Measurements from ENCODE around the gene ULBP3.
"Not testable (repeated sequence)": the region's sequence is repeated elsewhere in the genome, so short reads cannot be mapped to it uniquely, and the experiment has no call there.

Gene ULBP3

DNA sequence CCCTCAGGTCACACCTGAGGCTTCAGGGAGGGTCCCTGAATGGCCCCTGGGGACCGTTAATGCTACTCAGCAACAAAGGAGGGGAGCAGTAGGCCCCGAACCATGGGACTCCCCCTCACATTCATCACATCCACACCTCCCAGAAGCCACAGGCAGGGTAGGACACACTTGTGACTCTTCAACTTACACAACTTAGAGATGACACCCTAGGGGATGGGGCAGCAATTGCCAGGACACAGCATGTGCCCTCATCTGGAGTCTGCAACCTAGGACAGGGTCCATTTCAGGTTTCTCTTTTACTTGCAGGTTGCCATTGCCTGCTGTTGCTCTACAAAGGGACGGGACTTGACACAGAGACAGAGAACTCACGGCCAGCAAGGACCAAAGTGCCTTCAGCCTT lies 770 bp downstream of the ULBP3 start:
- peaks cover 6% of the 10 kb centered on the region for H3K27me3 Mint-ChIP-seq
- no peak for DNase-seq (ENCODE audit: low spot score in 2 of 2)
- H3K36me3 Mint-ChIP-seq, result peaks cover 10% of the 10 kb centered on the region
- peak overlapping the region; percentile 91 for H3K4me3 Mint-ChIP-seq
- no peak for ATAC-seq (ENCODE audit: low read depth)
- no peaks in the 10 kb centered on the region for H3K9me3 Mint-ChIP-seq
- H3K27ac Mint-ChIP-seq, result no peak overlapping the region
- peaks cover 19% of the 10 kb centered on the region for H3K4me1 Mint-ChIP-seq

DNA sequence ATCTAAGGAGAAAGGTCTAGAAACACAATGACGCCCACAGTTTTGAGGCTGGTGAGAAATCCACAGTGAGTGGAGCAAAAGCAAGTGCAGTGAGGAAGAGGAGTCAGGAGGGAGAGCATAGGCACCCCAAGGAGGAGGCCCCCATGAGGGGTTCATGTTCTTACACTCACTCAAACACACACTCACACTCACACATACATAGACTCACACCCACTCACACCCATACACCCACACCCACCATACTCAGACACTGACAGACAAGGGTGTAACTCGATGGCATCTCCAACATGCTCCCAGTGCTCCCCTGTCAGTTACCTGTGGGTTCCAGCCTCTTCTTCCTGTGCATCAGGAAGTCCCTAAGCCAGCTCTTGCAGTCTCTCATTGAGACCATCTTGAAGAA lies 3.8 kb downstream of the ULBP3 start:
- H3K4me1 Mint-ChIP-seq, result peaks cover 13% of the 10 kb centered on the region
- no peak overlapping the region for H3K27ac Mint-ChIP-seq
- H3K36me3 Mint-ChIP-seq, result peaks cover 14% of the 10 kb centered on the region
- no peak for DNase-seq (ENCODE audit: low spot score in 2 of 2)
- no peak overlapping the region for H3K4me3 Mint-ChIP-seq
- H3K9me3 Mint-ChIP-seq, result no peaks in the 10 kb centered on the region
- ATAC-seq (ENCODE audit: low read depth), result no peak
- no peaks in the 10 kb centered on the region for H3K27me3 Mint-ChIP-seq

DNA sequence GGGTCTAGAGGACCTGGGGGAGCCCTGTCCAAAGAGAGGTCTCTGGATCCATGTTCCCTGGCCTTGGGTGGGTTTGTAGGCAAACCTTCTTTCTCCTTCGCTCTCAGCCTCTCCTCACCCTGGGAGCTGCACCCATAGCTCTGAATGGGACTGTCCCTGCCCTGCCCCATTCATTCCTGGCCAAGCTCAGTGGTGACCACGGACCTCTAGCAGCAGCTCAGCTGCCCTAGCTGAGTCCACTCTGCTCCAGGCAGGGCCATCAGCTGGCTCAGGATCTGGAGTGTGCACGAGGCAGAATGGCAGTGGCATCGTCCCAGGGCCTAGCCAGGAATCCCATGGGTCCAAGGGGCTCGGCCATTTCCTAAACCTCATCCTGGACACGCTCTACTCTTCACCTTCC lies 5.3 kb downstream of the ULBP3 start:
- H3K27ac Mint-ChIP-seq, result no peak overlapping the region
- no peak for ATAC-seq (ENCODE audit: low read depth)
- H3K36me3 Mint-ChIP-seq, result peaks cover 14% of the 10 kb centered on the region
- DNase-seq (ENCODE audit: low spot score in 2 of 2), result no peak
- H3K9me3 Mint-ChIP-seq, result no peaks in the 10 kb centered on the region
- peaks cover 11% of the 10 kb centered on the region for H3K4me1 Mint-ChIP-seq
- no peak overlapping the region for H3K4me3 Mint-ChIP-seq
- H3K27me3 Mint-ChIP-seq, result peaks cover 3% of the 10 kb centered on the region

DNA sequence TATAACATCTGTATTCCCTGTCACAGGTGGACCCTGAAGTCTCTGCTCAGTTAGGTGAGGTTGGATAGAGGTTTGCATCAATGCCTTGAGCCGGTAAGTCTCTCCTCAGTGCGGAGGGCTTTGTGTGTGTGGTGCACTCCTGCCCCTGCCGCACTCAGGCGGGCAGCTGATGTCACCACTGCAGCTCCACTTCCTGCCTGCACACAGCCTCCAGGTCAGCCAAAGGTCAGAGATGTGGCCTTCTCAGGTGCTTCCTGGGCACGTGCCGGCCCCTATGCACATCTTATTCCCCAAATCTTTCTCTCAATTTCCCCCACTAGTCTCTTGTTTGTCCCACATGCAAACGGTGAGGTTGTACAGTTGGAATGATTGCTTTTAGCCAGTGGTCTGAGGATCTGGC lies 8.9 kb downstream of the ULBP3 start:
- not testable (repeated sequence) for DNase-seq (ENCODE audit: low spot score in 2 of 2); H3K4me1 Mint-ChIP-seq; H3K9me3 Mint-ChIP-seq; H3K27ac Mint-ChIP-seq; H3K36me3 Mint-ChIP-seq; H3K4me3 Mint-ChIP-seq
- peaks cover 16% of the 10 kb centered on the region for H3K27me3 Mint-ChIP-seq
- ATAC-seq (ENCODE audit: low read depth), result peak; percentile 93

DNA sequence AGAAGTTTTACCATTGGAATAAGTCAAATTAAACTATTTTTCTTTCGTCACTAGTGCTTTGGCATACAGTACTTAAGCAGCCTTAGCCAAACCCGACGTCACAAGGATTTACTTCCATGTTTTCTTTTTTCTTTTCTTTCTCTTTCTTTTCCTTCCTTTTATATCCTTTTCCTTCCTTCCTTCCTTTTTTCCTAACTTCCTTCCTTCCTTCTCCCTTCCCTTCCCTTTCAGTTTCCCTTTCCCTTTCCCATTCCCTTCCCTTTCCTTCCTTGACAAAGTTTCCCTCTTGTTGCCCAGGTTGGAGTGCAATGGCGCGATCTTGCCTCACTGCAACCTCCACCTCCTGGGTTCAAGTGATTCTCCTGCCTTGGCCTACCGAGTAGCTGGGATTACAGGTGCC lies 9.9 kb downstream of the ULBP3 start:
- H3K36me3 Mint-ChIP-seq, result peaks cover 5% of the 10 kb centered on the region
- ATAC-seq (ENCODE audit: low read depth) (no peak), DNase-seq (ENCODE audit: low spot score in 2 of 2) (no peak)
- H3K27me3 Mint-ChIP-seq, result peaks cover 21% of the 10 kb centered on the region
- H3K9me3 Mint-ChIP-seq, result peaks cover 3% of the 10 kb centered on the region
- H3K27ac Mint-ChIP-seq, result no peak overlapping the region
- peaks cover 9% of the 10 kb centered on the region for H3K4me1 Mint-ChIP-seq
- no peak overlapping the region for H3K4me3 Mint-ChIP-seq

DNA sequence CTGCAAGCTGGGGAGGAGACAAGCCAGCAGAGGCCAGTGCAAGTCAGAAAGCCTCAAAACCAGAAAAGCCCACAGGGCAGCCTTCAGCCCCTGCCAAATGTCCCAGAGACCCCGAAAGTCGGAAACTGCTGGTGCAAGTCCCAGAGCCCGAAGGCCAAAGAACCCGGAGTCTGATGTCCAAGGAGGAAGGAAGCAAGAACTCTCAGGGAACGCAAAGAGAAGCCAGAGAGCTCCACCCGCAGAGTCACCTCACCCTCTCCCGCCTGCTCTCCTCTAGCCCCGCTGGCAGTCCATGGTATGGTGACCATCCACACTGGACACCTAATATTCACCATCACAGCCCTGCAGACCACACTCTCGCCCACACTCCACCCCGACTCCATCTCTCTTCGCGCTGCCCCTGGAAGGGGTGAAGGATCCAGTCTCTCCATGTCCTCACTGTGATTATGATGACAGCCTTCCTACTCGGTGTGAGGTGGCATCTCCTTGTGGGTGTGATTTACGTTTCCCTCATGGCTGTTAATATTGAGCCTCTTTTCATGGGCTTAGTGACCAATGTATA lies 10.6 kb downstream of the ULBP3 start:
- ATAC-seq (ENCODE audit: low read depth), result no peak
- peaks cover 3% of the 10 kb centered on the region for H3K9me3 Mint-ChIP-seq
- DNase-seq (ENCODE audit: low spot score in 2 of 2), result no peak
- peaks cover 25% of the 10 kb centered on the region for H3K27me3 Mint-ChIP-seq
- H3K4me3 Mint-ChIP-seq, result no peak overlapping the region
- peaks cover 9% of the 10 kb centered on the region for H3K4me1 Mint-ChIP-seq
- H3K36me3 Mint-ChIP-seq, result peaks cover 4% of the 10 kb centered on the region
- no peak overlapping the region for H3K27ac Mint-ChIP-seq

DNA sequence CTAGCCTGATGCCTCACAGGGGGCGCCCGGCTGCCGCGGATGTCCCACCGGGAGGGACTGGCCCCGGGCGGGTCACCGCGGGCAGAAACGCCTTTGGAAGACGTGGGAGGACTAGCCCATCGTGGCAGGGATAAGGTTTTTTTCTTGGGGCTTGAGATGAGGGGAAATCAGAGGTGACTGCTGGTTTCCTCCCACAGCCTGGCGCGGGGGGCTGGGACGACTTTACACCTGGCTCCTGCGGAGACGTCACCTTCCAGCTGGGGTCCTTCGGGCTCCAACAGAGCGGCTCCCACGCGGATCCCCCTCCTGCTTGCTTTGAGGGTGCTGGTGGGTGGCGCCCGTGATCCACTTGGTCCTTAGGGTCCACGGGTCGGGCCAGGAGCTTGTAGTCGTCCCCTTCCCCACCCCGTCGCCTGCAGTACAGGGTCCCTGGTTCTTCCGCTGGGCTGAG lies 11.4 kb downstream of the ULBP3 start:
- Mint-ChIP-seq H3K27me3 (peaks cover 30% of the 10 kb centered on the region), H3K4me3 (no peak overlapping the region)

DNA sequence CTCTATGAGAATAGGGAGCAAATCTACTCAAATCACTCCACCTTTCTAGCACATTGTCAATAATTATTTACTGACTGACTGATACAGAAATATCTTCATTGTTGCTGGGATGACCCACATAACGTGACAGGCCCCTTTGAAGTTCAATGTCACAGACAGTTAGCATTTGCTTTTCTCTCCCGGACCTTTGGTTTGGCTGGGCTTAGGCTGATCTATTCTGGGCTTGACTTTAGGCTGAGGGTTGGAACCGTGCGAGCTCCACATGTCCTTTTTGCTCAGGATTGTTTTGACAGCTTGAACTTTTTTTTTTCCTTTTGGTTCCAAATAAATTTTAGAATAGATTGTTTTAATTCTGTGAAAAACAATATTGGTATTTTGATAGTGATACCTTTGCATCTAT lies 12.0 kb downstream of the ULBP3 start:
- Mint-ChIP-seq H3K4me3 (no peak overlapping the region), H3K27ac (no peak overlapping the region), H3K27me3 (peaks cover 35% of the 10 kb centered on the region), H3K4me1 (peaks cover 9% of the 10 kb centered on the region), H3K36me3 (peaks cover 2% of the 10 kb centered on the region), H3K9me3 (peaks cover 3% of the 10 kb centered on the region)
- ATAC-seq (ENCODE audit: low read depth) (no peak), DNase-seq (ENCODE audit: low spot score in 2 of 2) (no peak)

More for the DNA sequence above, 11.4 kb downstream of the ULBP3 start:
- no peak overlapping the region for H3K27ac Mint-ChIP-seq
- no peak for DNase-seq (ENCODE audit: low spot score in 2 of 2)
- H3K9me3 Mint-ChIP-seq, result peaks cover 3% of the 10 kb centered on the region
- H3K4me1 Mint-ChIP-seq, result peaks cover 9% of the 10 kb centered on the region
- peaks cover 3% of the 10 kb centered on the region for H3K36me3 Mint-ChIP-seq
- no peak for ATAC-seq (ENCODE audit: low read depth)

DNA sequence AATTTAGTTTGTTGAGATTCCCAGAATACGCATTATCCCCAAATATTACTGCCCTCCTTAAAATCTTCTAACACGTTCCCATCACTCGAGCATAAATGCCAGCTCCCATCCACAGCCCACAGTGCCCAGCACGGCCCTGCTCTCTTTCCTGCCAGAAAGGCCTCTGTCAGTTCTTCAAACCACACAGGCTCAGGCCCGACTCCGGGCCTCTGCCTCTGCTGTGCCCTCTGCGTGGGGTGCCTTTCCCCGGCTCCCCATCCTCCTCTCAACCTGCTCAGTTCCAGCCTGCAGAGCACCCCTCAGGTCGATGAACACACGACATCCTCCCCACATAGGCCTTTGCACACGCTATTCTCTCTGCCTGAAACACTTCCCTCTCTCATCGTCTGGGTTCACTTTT lies 12.8 kb downstream of the ULBP3 start:
- H3K27me3 Mint-ChIP-seq, result peaks cover 35% of the 10 kb centered on the region
- no peak for ATAC-seq (ENCODE audit: low read depth)

DNA sequence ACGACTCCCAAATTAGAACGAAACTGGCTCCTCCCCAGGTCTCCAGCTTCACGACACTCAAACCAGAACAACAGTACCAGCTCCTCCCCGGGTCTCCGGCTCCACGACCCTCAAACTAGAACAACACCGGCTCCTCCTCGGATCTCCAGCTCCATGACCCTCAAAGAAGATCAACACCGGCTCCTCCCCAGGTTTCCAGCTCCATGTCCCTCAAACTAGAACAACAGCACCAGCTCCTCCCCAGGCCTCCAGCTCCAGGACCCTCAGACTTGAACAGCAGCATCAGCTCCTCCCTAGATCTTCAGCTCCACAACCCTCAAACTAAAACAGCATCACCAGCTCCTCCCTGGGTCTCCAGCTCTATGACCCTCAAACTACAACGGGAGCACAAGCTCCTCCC lies 13.8 kb downstream of the ULBP3 start:
- H3K27ac Mint-ChIP-seq, result no peak overlapping the region

More for the DNA sequence above, 12.8 kb downstream of the ULBP3 start:
- H3K9me3 Mint-ChIP-seq, result peaks cover 3% of the 10 kb centered on the region
- DNase-seq (ENCODE audit: low spot score in 2 of 2), result no peak
- H3K36me3 Mint-ChIP-seq, result peaks cover 2% of the 10 kb centered on the region
- no peak overlapping the region for H3K27ac Mint-ChIP-seq
- H3K4me3 Mint-ChIP-seq, result no peak overlapping the region
- peaks cover 9% of the 10 kb centered on the region for H3K4me1 Mint-ChIP-seq

DNA sequence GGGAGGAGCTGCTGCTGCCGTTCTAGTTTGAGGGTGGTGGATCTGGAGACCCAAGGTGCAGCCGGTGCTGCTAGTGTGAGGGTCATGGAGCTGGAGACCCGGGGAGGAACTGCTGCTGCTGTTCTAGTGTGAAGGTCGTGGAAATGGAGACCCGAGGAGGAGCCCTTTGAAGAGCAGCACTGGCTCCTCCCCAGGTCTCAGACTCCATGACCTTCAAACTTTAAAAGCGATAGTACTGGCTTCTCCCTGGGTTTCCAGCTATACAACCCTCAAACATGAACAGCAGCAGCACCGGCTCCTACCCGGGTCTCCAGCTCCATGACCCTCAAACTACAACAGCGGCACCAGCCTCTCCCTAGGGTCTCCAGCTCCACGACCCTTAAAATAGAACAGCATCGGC lies 15.5 kb downstream of the ULBP3 start:
- Mint-ChIP-seq H3K27ac (no peak overlapping the region), H3K9me3 (peaks cover 3% of the 10 kb centered on the region), H3K27me3 (peaks cover 36% of the 10 kb centered on the region), H3K36me3 (no peaks in the 10 kb centered on the region), H3K4me1 (no peaks in the 10 kb centered on the region), H3K4me3 (no peak overlapping the region)
- DNase-seq (ENCODE audit: low spot score in 2 of 2) (no peak), ATAC-seq (ENCODE audit: low read depth) (no peak)

More for the DNA sequence above, 13.8 kb downstream of the ULBP3 start:
- no peak for DNase-seq (ENCODE audit: low spot score in 2 of 2)
- H3K36me3 Mint-ChIP-seq, result no peaks in the 10 kb centered on the region
- peaks cover 3% of the 10 kb centered on the region for H3K9me3 Mint-ChIP-seq
- peaks cover 39% of the 10 kb centered on the region for H3K27me3 Mint-ChIP-seq
- no peak overlapping the region for H3K4me3 Mint-ChIP-seq
- H3K4me1 Mint-ChIP-seq, result peaks cover 5% of the 10 kb centered on the region
- ATAC-seq (ENCODE audit: low read depth), result no peak

DNA sequence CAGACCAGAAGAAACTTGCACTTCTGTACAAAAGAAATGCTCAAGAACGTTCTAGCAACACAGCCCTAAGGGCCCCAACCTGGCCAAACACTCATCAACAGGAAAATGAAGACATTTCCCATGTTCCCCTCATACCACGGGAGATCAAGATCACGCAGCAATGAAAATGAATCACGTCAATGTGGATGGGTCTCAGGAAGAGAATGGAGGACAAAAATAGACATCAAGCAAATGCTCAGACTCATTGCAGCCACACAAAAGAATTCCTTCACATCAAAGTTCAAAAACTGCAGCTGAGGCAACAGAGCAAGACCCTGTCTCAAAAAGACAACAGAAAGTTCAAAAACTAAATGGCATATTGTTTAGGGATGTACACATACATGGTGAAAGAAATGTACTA lies 18.1 kb downstream of the ULBP3 start:
- DNase-seq (ENCODE audit: low spot score in 2 of 2) (no peak), ATAC-seq (ENCODE audit: low read depth) (no peak)
- peaks cover 40% of the 10 kb centered on the region for H3K27me3 Mint-ChIP-seq
- H3K9me3 Mint-ChIP-seq, result peaks cover 3% of the 10 kb centered on the region
- no peak overlapping the region for H3K27ac Mint-ChIP-seq
- H3K4me1 Mint-ChIP-seq, result no peaks in the 10 kb centered on the region
- H3K4me3 Mint-ChIP-seq, result no peak overlapping the region
- H3K36me3 Mint-ChIP-seq, result no peaks in the 10 kb centered on the region

DNA sequence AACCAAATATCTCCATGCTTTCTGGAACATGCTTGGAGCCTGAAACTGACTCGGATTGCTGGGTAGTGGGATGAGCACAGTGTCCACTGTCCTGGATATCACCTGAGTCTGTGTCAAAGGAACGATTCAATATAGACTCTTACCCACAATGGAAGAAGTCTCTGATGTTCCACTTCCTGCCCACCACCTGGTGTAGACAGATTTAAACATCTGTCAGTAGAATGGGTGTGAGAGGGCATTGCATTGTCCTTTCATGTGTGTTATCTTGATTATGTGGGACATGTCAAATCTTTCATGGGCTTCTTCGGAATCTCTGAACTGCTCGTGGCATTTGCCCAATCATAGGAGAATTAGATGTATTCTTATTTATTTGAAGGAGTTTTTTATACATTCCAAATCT lies 20.8 kb downstream of the ULBP3 start:
- DNase-seq (ENCODE audit: low spot score in 2 of 2), result no peak
- Mint-ChIP-seq H3K4me1 (no peaks in the 10 kb centered on the region), H3K27ac (no peak overlapping the region), H3K4me3 (no peak overlapping the region), H3K36me3 (no peaks in the 10 kb centered on the region), H3K27me3 (peaks cover 31% of the 10 kb centered on the region), H3K9me3 (no peaks in the 10 kb centered on the region)
- ATAC-seq (ENCODE audit: low read depth), result no peak

DNA sequence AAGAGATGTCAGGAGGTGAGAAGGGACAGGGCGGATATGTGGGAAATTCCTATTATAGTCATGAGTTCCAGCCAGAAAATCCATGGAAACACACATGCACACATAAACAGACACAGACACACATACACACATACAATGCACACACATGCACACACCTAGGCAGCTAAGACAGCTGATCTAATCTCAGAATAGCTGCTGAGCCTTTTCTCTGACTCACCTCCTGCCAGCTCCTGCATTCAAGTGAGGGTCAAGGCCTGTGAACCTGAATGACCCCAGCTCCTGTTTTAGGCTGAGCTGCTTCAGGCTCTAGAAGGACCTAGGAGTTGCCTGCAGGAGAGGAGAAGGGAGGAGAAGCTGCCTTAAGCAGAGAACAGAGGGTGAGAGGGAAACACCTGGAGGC lies 22.0 kb downstream of the ULBP3 start:
- ATAC-seq (ENCODE audit: low read depth) (no peak), DNase-seq (ENCODE audit: low spot score in 2 of 2) (no peak)
- Mint-ChIP-seq H3K36me3 (no peaks in the 10 kb centered on the region), H3K27me3 (peaks cover 25% of the 10 kb centered on the region), H3K4me1 (no peaks in the 10 kb centered on the region), H3K27ac (no peak overlapping the region), H3K9me3 (no peaks in the 10 kb centered on the region), H3K4me3 (no peak overlapping the region)

DNA sequence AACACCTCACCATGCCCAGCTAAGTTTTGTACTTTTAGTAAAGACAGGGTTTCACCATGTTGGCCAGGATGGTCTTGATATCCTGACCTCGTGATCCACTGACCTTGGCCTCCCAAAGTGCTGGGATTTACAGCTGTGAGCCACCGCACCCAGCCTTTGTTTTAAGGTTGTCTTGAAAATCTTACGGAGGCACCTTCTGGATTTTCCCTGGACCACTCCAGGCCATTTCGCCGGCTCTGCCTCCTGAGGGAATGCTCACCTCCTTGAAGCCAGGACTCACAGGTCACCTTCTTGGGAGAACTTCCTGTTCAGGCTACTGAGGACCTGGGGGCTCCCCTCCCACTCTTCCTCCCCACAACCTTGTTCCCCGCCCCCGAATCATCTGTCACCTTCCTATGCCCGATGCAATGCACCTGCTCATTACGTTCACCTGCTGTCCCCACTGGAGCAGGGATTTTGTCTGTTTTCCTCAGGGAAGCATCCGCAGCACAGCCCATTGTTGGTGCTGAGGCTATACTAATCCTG lies 24.2 kb downstream of the ULBP3 start:
- Mint-ChIP-seq H3K9me3 (no peaks in the 10 kb centered on the region), H3K27me3 (peaks cover 33% of the 10 kb centered on the region), H3K4me1 (no peaks in the 10 kb centered on the region), H3K27ac (no peak overlapping the region), H3K4me3 (no peak overlapping the region), H3K36me3 (no peaks in the 10 kb centered on the region)
- no peak for ATAC-seq (ENCODE audit: low read depth)
- DNase-seq (ENCODE audit: low spot score in 2 of 2), result no peak

All from memory B cell (primary cell).